Stomach (tissue), 9 donors: ENCODE measurements around the gene MAGI1. TPM values are rescaled to one million over a fixed set of nuclear protein-coding genes. Genes with fewer than 3 reads are reported as not detected.

ENCODE experiments used
- DNase-seq, 2 donors: peaks; one replicate each; pipeline versions ENCODE4 v3.0.0 to v3.0.0-alpha.2; 2013 to 2019
- H3K27ac ChIP-seq, 5 donors: fragments of 200-600 bp in 4 of 5; sonication (generic) in 4 of 5; one replicate each; pipeline ENCODE4 v1.5.1; 2013 to 2019; ENCODE audit warnings: mild to moderate bottlenecking in 1 of 5, moderate library complexity in 1 of 5
- H3K27me3 ChIP-seq, 3 donors: fragments of 200-600 bp; sonication (generic); one replicate each; pipeline ENCODE4 v1.5.1; 2017 to 2019; ENCODE audit warnings: mixed run types in 1 of 3
- H3K36me3 ChIP-seq, 4 donors: fragments of 200-600 bp; sonication (generic); 1 replicate in 3 of 4; 2 replicates in 1 of 4; pipeline ENCODE4 v1.5.1; 2016 to 2019
- H3K4me1 ChIP-seq, 4 donors: fragments of 200-600 bp; sonication (generic); one replicate each; pipeline ENCODE4 v1.5.1; 2016 to 2019
- H3K4me3 ChIP-seq, 4 donors: fragments of 200-600 bp; sonication (generic) in 3 of 4; one replicate each; pipeline ENCODE4 v1.5.1; 2016 to 2019; ENCODE audit warnings: mild to moderate bottlenecking in 1 of 4
- H3K9me3 ChIP-seq, 4 donors: fragments of 200-600 bp; sonication (generic); one replicate each; pipeline ENCODE4 v1.5.1; 2016 to 2019
- CTCF ChIP-seq, 7 experiments: fragments of 450-650 bp in 4 of 7; fragments of 200-600 bp in 3 of 7; sonication (generic) in 3 of 7; IDR thresholded peaks; one replicate each; pipeline ENCODE4 v1.5.1; 2016 to 2019; ENCODE audit warnings: antibody characterized with exemption in 7 of 7, control low read depth in 2 of 7, mild to moderate bottlenecking in 1 of 7
- EP300 ChIP-seq: sonication (generic); formaldehyde crosslinking; IDR thresholded peaks from one replicate; pipeline ENCODE4 v1.6.1; 2017; ENCODE audit warnings: antibody characterized with exemption
- POLR2A ChIP-seq, 4 donors: fragments of 450-650 bp; IDR thresholded peaks; one replicate each; pipeline ENCODE4 v1.6.1; 2016; ENCODE audit warnings: antibody characterized with exemption in 4 of 4, control low read depth in 2 of 4, mild to moderate bottlenecking in 1 of 4, moderate library complexity in 1 of 4
- POLR2AphosphoS5 ChIP-seq, 3 donors: sonication (generic); formaldehyde crosslinking; IDR thresholded peaks; one replicate each; pipeline ENCODE4 v1.6.1; 2016; ENCODE audit warnings: antibody characterized with exemption in 3 of 3
- WGBS, 5 donors: extraction: QIAGEN DNeasy Blood & Tissue Kit in 3 of 5; methylation state at CpG; one replicate each; pipeline versions ENCODE4 v1.1.5 to v1.1.7; 2013 to 2018; 5-methylcytosine and 5-hydroxymethylcytosine counted together
- intact Hi-C: fragments of 100-400 bp; cut with DNase I; formaldehyde crosslinking; loops from one replicate; pipeline ENCODE4 v1.15.1; 2023; ENCODE audit warnings: low total_unique reads
- polyA plus RNA-seq, 3 donors: library from polyadenylated mRNA; stranded (reverse); fragments of 200-250 nt; gene quantifications; one replicate each; pipeline ENCODE4 v1.2.3, GENCODE V29; 2013
- total RNA-seq, 5 donors: library from RNA; depleted of rRNA; stranded (reverse); fragments of >200 nt; gene quantifications; one replicate each; pipeline versions ENCODE4 v1.1.0 to v1.2.3, GENCODE V29; 2014 to 2016
- donor health status: healthy with polysubstance abuse.
- donor health status: Bipolar disorder and iron deficiency.
- donor health status: healthy.

Gene MAGI1
- total and polyA plus RNA-seq, 8 donors = 5.7 to 237 (median 84.8) TPM

- Histone ChIP-seq H3K4me1 (peaks cover 0 to 16% (median 8%) of the 10 kb centered on the region in 4 donors), H3K9me3 (no peaks in the 10 kb centered on the region), H3K36me3 (no peaks in the 10 kb centered on the region), H3K4me3 (no peak overlapping the region), H3K27me3 (no peaks in the 10 kb centered on the region), H3K27ac (no peak overlapping the region)
- DNase-seq = no peak
- no peak for TF ChIP-seq POLR2AphosphoS5 (IDR thresholded peaks at IDR 0.05)
- TF ChIP-seq CTCF (IDR thresholded peaks at IDR 0.05) = no peak
- TF ChIP-seq POLR2A (IDR thresholded peaks at IDR 0.05) = no peak
- intact Hi-C loops = no loop called here
Measured at GRCh38 chr3:65776081-65776480, 262.6 kb downstream of the MAGI1 start.

- intact Hi-C loops = no loop called here
- no peak for DNase-seq
- no peak overlapping the region for H3K4me3 ChIP-seq
- no peaks in the 10 kb centered on the region for H3K9me3 ChIP-seq
- TF ChIP-seq CTCF (IDR thresholded peaks at IDR 0.05) (no peak), POLR2A (IDR thresholded peaks at IDR 0.05) (no peak), POLR2AphosphoS5 (IDR thresholded peaks at IDR 0.05) (no peak), EP300 (no peak)
- H3K27me3 ChIP-seq = no peaks in the 10 kb centered on the region
- no peak overlapping the region for H3K27ac ChIP-seq
- H3K36me3 ChIP-seq = no peaks in the 10 kb centered on the region
- H3K4me1 ChIP-seq = no peaks in the 10 kb centered on the region
- 58 to 74% (median 71%) methylated on average over 3 of the region's 3 CpGs for WGBS, 5 donors
Measured at GRCh38 chr3:65772758-65773157, 266.0 kb downstream of the MAGI1 start.

GRCh38 chr3:65767551-65767950 lies 271.2 kb downstream of the MAGI1 start:
- Histone ChIP-seq H3K4me1 (no peaks in the 10 kb centered on the region), H3K27ac (no peak overlapping the region), H3K4me3 (no peak overlapping the region), H3K27me3 (no peaks in the 10 kb centered on the region), H3K36me3 (no peaks in the 10 kb centered on the region), H3K9me3 (no peaks in the 10 kb centered on the region)
- intact Hi-C loops = no loop called here
- TF ChIP-seq EP300 = no peak
- TF ChIP-seq POLR2A (IDR thresholded peaks at IDR 0.05) = no peak
- TF ChIP-seq POLR2AphosphoS5 (IDR thresholded peaks at IDR 0.05) = no peak
- TF ChIP-seq CTCF (IDR thresholded peaks at IDR 0.05) = no peak
- DNase-seq = no peak
- 76 to 95% (median 86%) methylated on average over 1 of the region's 1 CpG for WGBS, 5 donors

- no peak overlapping the region for H3K4me3 ChIP-seq
- no peak for TF ChIP-seq EP300
- TF ChIP-seq POLR2AphosphoS5 (IDR thresholded peaks at IDR 0.05) = no peak
- TF ChIP-seq POLR2A (IDR thresholded peaks at IDR 0.05) = no peak
- no peak for TF ChIP-seq CTCF (IDR thresholded peaks at IDR 0.05)
- H3K4me1 ChIP-seq = peaks cover 0 to 9% (median 2%) of the 10 kb centered on the region in 4 donors
- no peaks in the 10 kb centered on the region for H3K36me3 ChIP-seq
- no peaks in the 10 kb centered on the region for H3K27me3 ChIP-seq
- H3K9me3 ChIP-seq = no peaks in the 10 kb centered on the region
- WGBS, 5 donors = 91 to 97% (median 94%) methylated on average over 4 of the region's 4 CpGs
- DNase-seq = no peak
- H3K27ac ChIP-seq = no peak overlapping the region
- intact Hi-C loops = no loop called here
Measured at GRCh38 chr3:65762235-65762580, 276.5 kb downstream of the MAGI1 start.
